GM18861 (cell line): ENCODE measurements around the gene DPYD.

Experiments
- ATAC-seq: cut with Tn5 transposase; IDR thresholded peaks from one replicate; pipeline ENCODE4 v1.9.1; 2021; ENCODE audit not compliant: unreplicated experiment

The DPYD gene

GRCh38 chr1:97073169-97073568 lies 847.7 kb downstream of the DPYD start:
- ATAC-seq = no peak

DNA sequence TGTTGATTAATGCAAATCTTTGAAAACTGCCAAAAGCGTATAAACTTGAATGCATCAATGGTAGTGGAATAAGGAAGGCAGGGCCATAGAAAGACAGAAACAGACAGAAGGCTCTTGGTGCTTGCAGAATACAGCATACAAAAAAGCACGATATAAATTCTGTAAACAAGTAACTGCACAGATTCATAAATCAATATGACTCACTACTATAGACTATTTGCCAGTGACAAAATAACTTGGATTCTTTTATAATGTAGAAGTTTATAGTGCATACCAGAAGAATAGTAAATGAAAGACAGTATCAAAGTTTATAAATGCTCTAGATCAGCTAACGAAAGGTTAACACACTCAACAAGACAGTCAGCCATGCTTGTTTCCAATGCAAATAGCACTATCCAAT lies 849.7 kb downstream of the DPYD start:
- ATAC-seq = no peak

DNA sequence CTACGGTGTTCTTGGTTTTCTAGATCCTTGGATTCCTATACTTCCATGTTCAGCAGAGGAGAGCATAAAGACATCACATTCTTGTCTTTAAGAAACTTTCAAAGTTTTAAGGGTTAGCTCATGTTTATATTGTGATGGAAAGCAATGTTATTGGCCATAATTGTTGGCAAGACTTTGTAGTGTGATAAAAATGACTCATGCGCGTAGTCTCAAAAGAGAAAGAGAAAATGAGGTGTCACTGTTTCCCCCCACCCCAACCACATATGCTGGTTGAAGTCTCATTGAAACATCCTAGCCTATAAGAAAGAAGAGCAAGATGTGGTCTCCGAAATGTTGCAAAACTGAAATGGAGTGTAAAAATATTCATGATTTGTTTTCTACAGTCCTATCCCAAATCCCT lies 850.5 kb downstream of the DPYD start:
- no peak for ATAC-seq

DNA sequence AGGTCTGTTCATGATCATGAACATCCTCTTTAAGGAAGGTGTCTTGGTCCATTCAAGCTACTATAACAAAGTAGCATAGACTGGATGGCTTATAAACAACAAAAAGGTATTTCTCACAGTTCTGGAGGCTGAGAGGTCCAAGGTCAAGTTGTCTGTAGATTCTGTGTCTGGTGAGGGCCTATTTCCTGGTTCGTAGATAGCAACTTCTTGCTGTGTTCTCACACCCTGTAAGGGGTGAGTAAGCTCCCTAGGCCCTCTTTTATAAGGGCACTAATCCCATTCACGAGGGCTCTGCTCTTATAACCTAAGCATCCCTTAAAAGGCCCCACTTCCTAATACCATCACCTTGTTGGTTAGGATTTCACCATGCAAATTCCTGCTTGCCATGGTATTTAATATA lies 851.5 kb downstream of the DPYD start:
- no peak for ATAC-seq

DNA sequence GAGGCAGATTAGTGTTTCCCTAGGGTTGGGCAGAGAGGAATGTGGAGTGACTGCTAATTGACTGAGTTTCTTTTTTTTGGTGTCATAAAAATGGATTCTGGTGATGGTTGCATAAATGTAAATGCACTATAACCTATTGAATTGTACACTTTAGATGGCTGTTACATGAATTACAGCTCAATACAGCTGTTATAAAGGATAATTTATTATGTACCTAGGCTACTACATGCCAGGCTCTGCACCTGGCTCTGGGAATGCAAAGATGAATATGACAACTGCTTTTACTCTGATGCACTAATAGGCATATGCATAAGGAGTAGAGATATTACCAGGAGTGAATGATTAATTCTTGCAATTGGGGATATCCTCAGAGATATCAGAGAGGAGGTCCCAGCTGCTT lies 854.0 kb downstream of the DPYD start:
- ATAC-seq = no peak

GRCh38 chr1:97063532-97063931 lies 857.3 kb downstream of the DPYD start:
- ATAC-seq = no peak

- ATAC-seq = no peak
These were observed 859.2 kb downstream of the DPYD start for GRCh38 chr1:97061604-97062003.

- no peak for ATAC-seq
These were observed 864.4 kb downstream of the DPYD start for GRCh38 chr1:97056386-97056785.

DNA sequence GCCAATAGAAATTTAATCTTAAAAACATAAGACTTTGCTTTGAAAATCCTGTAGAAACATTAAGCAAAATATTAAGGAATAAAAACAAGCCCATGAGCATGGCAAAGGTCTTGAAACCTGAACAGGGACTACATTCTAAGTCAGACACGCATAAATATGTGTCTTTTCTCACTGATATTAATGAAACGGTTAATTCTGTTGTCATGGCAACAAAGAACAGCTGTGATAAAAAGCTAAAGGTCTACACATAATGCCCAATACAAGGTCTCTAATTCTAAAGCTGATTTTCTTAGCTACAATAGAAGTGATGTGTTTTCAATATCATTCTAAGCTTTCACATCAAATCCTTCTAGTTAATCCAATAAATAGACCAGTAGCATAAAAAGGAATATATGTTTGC lies 867.6 kb downstream of the DPYD start:
- ATAC-seq = no peak

- no peak for ATAC-seq
These were observed 869.0 kb downstream of the DPYD start for GRCh38 chr1:97051823-97052222.

- no peak for ATAC-seq
These were observed 870.3 kb downstream of the DPYD start for GRCh38 chr1:97050506-97050905.

DNA sequence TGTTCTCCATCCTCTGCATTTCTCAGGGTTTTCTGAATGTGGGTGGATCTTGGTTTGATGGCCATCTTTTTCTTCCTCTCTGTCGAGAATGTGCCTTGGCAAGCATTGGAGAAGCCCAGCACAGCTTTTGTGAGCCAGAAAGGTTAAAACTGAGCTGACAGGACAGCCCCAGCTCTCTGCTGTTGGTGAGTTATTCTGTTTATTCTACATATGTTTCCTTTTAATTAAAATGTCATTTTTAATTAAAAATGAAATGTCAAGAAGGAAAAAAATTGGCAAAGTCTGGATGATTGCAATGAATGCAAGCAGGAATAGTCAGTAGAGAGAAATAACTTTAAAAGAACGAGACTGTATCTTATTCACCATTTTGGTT lies 873.4 kb downstream of the DPYD start:
- ATAC-seq = no peak

- no peak for ATAC-seq
These were observed 873.9 kb downstream of the DPYD start for GRCh38 chr1:97046765-97047420.

GRCh38 chr1:97044159-97044760 lies 876.6 kb downstream of the DPYD start:
- ATAC-seq = no peak

DNA sequence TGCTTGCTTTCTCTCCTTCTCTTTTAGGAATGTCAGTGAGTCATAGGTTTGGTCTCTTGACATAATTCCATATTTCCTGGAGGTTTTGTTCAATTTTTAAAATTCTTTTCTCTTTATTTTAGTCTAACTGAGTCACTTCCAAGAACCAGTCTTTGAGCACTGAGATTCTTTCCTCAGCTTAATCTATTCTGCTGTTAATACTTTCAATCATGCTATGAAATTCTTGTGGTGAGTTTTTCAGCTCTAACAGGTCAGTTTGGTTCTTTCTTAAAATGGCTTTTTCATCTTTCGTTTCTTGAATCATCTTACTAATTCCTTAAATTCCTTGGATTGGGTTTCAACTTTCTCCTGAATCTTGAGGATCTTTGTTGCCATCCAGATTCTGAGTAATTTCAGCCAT lies 878.3 kb downstream of the DPYD start:
- ATAC-seq = no peak

DNA sequence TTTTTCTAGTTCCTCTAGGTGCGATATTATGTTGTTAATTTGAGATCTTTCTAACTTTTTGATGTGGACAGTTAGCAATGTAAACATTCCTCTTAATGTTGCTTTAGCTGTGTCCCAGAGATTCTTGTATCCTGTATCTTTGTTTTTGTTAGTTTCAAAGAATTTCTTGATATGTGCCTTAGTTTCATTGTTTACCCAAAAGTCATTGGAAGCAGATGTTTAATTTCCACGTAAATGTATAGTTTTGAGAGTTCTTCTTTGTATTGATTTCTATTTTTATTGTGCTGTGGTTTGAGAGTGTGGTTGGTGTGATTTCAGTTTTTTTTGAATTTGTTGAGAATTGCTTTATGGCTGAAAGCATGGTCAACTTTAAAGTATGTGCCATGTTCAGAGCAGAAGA lies 879.8 kb downstream of the DPYD start:
- no peak for ATAC-seq

DNA sequence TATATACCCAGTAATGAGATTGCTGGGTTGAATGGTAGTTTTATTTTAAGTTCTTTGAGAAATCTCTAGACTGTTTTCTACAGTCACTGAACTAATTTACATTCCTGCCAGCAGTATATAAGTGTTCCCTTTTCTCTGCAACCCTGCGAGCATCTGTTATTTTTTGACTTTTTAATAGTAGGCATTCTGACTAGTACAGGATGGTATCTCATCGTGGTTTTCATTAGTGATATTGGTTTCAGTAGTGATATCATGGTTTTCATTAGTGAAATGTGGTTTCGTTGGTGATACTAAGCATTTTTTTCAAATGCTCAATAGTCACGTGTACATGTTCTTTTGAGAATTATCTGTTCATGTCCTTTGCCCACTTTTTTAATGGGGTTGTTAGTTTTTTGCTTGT lies 882.4 kb downstream of the DPYD start:
- ATAC-seq = no peak

DNA sequence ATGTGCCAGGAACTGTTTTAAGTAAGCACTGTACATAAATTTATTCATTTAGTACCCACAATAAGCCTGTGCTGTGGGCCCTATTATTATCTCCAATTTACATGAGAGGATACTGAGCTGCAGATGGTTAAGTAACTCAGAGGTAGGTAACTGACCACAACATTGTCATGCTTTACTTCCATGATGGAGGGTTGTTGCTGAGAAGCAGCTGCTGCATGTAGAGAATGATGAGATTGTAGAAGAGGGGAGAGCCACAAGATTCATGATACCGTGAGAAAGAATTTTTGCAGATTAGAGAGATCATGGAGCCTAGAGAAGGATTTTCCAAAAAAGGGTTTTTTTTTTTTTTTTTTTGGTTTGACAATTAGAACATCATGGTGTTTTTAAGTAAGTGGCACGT lies 886.2 kb downstream of the DPYD start:
- ATAC-seq = no peak

- no peak for ATAC-seq
These were observed 886.9 kb downstream of the DPYD start for GRCh38 chr1:97033949-97034348.
